Subcutaneous adipose tissue (tissue), 4 donors: Measurements from ENCODE around the gene GPC6. TPM values are rescaled to one million over a fixed set of nuclear protein-coding genes. Genes with fewer than 3 reads are reported as not detected.

Source experiments
- CTCF ChIP-seq: fragments of 450-650 bp; IDR thresholded peaks from one replicate; pipeline ENCODE4 v1.5.1; 2016; ENCODE audit warnings: low read depth, mild to moderate bottlenecking, control low read depth, antibody characterized with exemption, moderate library complexity
- total RNA-seq, 4 donors: library from RNA; depleted of rRNA; stranded (reverse); fragments of >200 nt; gene quantifications; one replicate each; pipeline ENCODE4 v1.1.0, GENCODE V29; 2016

The GPC6 gene
- total RNA-seq, 4 donors from 2014 or later = 16.2 to 30.6 (median 26.9) TPM

GRCh38 chr13:94309997-94310855, 1083.6 kb downstream of the GPC6 start:
- no peak for TF ChIP-seq CTCF

DNA sequence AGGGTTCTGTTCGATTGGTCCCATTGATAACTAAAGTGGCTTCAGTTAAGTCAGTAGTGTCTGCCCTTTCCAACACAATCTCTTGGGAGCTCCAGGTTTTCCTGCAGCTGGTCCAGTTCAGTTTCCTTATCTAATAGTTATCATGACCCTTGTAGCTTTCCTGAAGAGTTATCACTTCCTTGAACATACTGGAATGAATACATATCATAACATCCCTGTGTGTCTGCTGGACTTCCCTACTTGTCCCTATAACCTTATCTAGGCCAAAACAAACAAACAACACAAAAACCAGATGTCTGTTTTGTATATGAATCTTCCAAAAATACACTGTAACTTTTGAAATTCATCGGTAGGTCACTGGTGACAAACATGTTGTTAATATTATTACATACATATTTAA, 1085.3 kb downstream of the GPC6 start:
- TF ChIP-seq CTCF = no peak

DNA sequence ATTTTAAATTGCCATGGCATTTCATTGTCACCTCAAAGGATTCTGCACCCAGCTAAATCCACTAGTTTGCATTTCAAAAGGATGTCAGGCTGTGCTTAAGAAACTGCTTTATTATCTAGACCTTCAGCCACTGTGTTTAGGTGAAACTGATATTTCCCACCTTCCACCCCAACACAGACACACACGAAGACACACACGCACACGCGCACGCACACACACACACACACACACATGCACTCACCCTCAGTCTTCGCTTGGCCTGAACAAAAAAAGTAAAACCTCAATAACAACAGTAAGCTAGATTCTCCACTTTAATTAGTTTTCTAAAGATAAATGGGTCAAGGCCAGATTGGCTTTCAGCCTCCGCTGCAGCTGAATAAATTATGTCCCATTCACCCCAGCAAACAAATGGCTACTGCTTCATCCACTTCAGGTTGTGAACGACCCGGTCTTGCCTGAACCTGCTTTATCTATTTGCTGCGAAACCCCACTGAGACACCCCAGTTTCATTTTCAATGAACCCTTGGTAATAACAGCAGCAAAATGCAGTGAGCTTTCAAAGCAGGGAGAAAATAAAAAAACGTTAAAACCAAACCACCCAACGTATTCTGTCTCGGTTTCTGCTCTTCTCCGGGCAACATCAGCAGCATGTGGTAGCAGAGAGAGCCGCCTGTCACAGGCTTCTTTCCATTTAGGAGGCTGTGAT, 1086.1 kb downstream of the GPC6 start:
- TF ChIP-seq CTCF = no peak

DNA sequence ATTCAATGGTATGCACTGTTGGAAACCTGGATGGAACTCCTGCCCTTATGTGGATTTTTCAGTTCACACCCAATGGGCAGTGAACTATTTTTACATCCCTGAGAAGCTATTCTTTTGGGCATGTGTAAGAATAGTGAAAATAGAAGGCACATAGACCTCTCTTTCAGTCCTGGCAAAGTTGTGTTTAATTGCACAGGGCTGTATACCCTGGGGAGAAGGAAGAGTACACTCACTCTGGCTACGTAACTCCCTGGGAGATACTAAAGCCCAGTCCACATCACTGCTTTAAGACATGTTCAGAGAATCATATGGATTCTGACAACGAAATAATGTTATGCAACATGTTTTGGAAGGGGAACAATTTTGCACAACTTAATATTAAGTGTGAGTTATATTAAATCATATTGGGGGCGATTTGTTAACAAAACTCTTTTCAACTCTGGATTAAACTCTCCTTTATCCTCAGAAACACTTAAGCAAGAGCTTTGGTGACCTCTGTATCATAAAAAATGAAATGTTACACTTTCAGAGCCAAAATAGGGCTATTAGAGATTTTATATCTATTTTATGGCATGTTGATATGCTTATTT, 1086.8 kb downstream of the GPC6 start:
- no peak for TF ChIP-seq CTCF

- no peak for TF ChIP-seq CTCF
Measured at GRCh38 chr13:94313926-94314325, 1087.3 kb downstream of the GPC6 start.

DNA sequence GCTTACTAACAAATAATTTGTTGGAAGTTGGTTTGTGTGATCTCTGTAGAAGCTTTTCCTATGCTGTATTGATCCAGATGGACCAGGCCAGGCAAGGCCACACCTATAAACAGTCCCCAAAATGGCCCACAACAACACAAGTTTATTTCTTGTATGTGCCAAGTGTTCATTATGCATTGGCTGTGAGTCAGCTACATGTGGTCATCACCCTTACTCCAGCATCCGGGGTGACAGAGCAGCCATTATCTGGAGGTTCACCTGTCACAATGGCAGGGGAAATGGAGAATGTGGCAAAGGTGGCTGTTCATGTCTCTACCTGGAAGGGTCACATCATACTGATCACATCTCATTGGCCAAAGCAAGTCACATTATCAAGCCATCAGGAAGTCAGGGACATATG, 1088.6 kb downstream of the GPC6 start:
- no peak for TF ChIP-seq CTCF

GRCh38 chr13:94317063-94317491, 1090.5 kb downstream of the GPC6 start:
- TF ChIP-seq CTCF = no peak
